H1 (cell line): ENCODE measurements around the gene ERI2. TPM values are rescaled to one million over a fixed set of nuclear protein-coding genes. Genes with fewer than 3 reads are reported as not detected.

Experiments used
- CBX8 ChIP-seq: fragments of 300-800, 300-1000 bp; sonication (generic); IDR thresholded peaks from 2 replicates; pipeline ENCODE4 v1.7.1; 2016; ENCODE audit warnings: low read depth, low read length, borderline replicate concordance
- CHD7 ChIP-seq: fragments of 300-600 bp; sonication (generic); IDR thresholded peaks from 2 replicates; pipeline ENCODE4 v1.7.1; 2012; ENCODE audit warnings: low read length, moderate library complexity, mild to moderate bottlenecking, inconsistent platforms; ENCODE audit not compliant: insufficient replicate concordance
- RNF2 ChIP-seq: fragments of 200-900, 300-1000 bp; sonication (generic); IDR thresholded peaks from 2 replicates; pipeline ENCODE4 v1.7.1; 2016; ENCODE audit warnings: borderline replicate concordance, low read depth, mild to moderate bottlenecking, antibody characterized with exemption, low read length; ENCODE audit not compliant: poor library complexity, severe bottlenecking; ENCODE audit errors: missing control alignments
- SUZ12 ChIP-seq: fragments of 200-600 bp; sonication (generic); IDR thresholded peaks from 2 replicates; pipeline ENCODE4 v1.6.1; 2012; ENCODE audit warnings: mild to moderate bottlenecking, inconsistent platforms, low read length, moderate library complexity, mixed read lengths
- USF2 ChIP-seq: IDR thresholded peaks from 2 replicates; pipeline ENCODE4 v1.6.1; 2011; ENCODE audit warnings: low read length, improper control_type of control experiment
- polyA plus RNA-seq, 7 experiments: library from polyadenylated mRNA; depleted of rRNA in 3 of 7; stranded (reverse) in 5 of 7; unstranded in 2 of 7; fragments of >200 nt in 5 of 7; fragments of 200-250 nt in 2 of 7; gene quantifications; 1 replicate in 5 of 7; 2 replicates in 1 of 7; 4 replicates in 1 of 7; pipeline versions ENCODE4 v1.2.1 to v1.2.3, GENCODE V29; 2011 to 2013; ENCODE audit warnings: missing spikeins in 2 of 7, mixed read lengths in 2 of 7
- total RNA-seq: library from RNA; stranded (reverse); fragmentation: NEBNext Ultra II Directional; extraction: Animal tissue kit (Norgen Biotek cat#: 25700); gene quantifications from 2 replicates; pipeline ENCODE4 v1.2.1, GENCODE V29; 2021

The ERI2 gene
- total and polyA plus RNA-seq, 2 of the 8 experiments (the other 6 are each of a cell fraction or from before 2014, with no cell fraction given): 11.0 to 12.6 TPM

- no peak for TF ChIP-seq SUZ12
- no peak for TF ChIP-seq RNF2
- TF ChIP-seq CBX8: no peak
- TF ChIP-seq CHD7: no peak
- no peak for TF ChIP-seq USF2
- TF ChIP-seq, all 59 proteins: peak for 0
Observed at GRCh38 chr16:20818929-20819585, 12.8 kb upstream of the ERI2 start (continued).
